ENCODE data around the gene GSE1.

- TF ChIP-seq POLR2A (IDR thresholded peaks at IDR 0.05) (no peak), CTCF (IDR thresholded peaks at IDR 0.05) (no peak)
These were observed 15.0 kb upstream of the GSE1 start for GRCh38 chr16:85598141-85598540.

Measured in right lobe of liver (tissue), 4 donors.